ENCODE data around the gene PRAC2.

DNA sequence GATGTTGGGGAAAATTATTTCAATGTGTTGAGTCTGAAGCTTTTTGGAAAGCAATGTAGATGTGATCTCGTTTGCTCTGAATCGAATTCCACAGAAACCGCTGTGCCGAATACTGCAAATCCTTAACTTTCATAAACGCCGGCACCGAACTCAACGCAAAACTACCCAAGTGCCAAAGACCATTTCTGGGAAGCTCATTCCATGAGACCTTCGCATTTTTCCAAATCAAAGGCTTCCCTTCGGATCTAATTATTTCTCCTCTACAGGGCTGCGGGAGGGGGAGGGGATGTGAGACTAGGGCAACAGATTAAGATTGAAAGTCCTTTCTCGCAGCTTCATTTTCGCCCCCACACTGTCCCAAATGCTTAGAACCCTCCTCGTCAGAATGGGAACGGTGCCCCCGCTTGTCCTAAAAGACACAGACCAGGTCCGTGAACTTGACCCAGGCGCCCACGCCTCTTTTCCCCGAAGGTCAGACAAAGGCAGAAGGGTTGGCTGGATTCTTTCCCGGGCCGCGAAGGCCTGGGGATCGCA lies 4.7 kb upstream of the PRAC2 start:
- no peak for TF ChIP-seq POLR2A (IDR thresholded peaks at IDR 0.05; ENCODE audit: low read depth)
- TF ChIP-seq, protein P1, sequence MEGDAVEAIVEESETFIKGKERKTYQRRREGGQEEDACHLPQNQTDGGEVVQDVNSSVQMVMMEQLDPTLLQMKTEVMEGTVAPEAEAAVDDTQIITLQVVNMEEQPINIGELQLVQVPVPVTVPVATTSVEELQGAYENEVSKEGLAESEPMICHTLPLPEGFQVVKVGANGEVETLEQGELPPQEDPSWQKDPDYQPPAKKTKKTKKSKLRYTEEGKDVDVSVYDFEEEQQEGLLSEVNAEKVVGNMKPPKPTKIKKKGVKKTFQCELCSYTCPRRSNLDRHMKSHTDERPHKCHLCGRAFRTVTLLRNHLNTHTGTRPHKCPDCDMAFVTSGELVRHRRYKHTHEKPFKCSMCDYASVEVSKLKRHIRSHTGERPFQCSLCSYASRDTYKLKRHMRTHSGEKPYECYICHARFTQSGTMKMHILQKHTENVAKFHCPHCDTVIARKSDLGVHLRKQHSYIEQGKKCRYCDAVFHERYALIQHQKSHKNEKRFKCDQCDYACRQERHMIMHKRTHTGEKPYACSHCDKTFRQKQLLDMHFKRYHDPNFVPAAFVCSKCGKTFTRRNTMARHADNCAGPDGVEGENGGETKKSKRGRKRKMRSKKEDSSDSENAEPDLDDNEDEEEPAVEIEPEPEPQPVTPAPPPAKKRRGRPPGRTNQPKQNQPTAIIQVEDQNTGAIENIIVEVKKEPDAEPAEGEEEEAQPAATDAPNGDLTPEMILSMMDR (IDR thresholded peaks at IDR 0.05): no peak
- TF ChIP-seq EP300 (IDR thresholded peaks at IDR 0.05): no peak
